Activated T-helper 1 cell treated with Interleukin-2 at 50 U/mL for 16 hours (primary cell): Measurements from ENCODE around the gene HEATR3.

Source experiments
- DNase-seq: peaks from one replicate; pipeline ENCODE4 v3.0.0-alpha.2; 2020; ENCODE audit warnings: low read depth

Gene HEATR3

GRCh38 chr16:50153596-50154419, 88.0 kb downstream of the HEATR3 start:
- DNase-seq, result peak; percentile 17

GRCh38 chr16:50154420-50154950, 88.7 kb downstream of the HEATR3 start:
- no peak for DNase-seq

DNA sequence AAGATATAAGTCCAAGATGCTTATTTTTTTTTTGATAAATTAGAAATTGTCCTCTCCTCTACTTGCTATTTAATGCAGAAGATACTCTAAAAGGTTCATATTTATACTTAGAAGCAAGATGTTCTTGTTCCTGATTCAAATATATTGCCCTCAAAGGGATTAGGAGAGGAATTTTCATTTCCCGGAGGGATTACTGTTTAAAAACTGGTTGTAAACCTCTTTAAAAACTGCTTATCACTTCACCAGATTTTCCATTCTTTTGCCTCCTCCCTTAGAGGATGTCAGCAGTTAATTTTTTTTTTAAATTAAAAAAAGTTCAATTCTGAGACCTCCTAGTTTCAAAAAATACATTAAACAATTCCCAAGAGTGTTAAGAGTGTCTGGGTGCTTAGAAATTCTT, 90.2 kb downstream of the HEATR3 start:
- DNase-seq, result no peak
